Panc1 (cell line): ENCODE measurements around the gene NDST1. TPM values are rescaled to one million over a fixed set of nuclear protein-coding genes. Genes with fewer than 3 reads are reported as not detected.

ENCODE experiments used
- ATAC-seq: fragments of 200-7000 bp; cut with Tn5 transposase; 2 replicates; pipeline ENCODE4 v1.9.1; 2020; ENCODE audit warnings: mild to moderate bottlenecking, moderate library complexity
- BruUV-seq: library from RNA; stranded (reverse); fragments of 400-500 nt; replicated peaks from 2 replicates; lab custom pipeline; 2021; lab: Mats Ljungman, UMichigan
- CTCF ChIA-PET: fragments of 300-600 bp; sonication (Branson Sonifier 250); formaldehyde crosslinking; loops from one replicate; lab custom pipeline; 2022; ENCODE audit warnings: antibody characterized with exemption; lab: Charles Lee
- POLR2A ChIA-PET: fragments of 300-600 bp; sonication (Branson Sonifier 250); formaldehyde crosslinking; loops from one replicate; lab custom pipeline; 2022; ENCODE audit warnings: antibody characterized with exemption; lab: Charles Lee
- DNase-seq: peaks from one replicate; pipeline ENCODE4 v3.0.0-alpha.2; 2010; ENCODE audit warnings: low read depth, low spot score
- H3K27ac ChIP-seq: 2 replicates; pipeline ENCODE4 v1.5.1; 2011; ENCODE audit warnings: mild to moderate bottlenecking, low read length, inconsistent platforms
- H3K27me3 ChIP-seq: fragments of 200-500 bp; sonication (Bioruptor generic); 2 replicates; pipeline ENCODE4 v1.6.0; 2014; ENCODE audit warnings: low read length, inconsistent platforms; ENCODE audit not compliant: control insufficient read depth, insufficient read depth
- H3K36me3 ChIP-seq: fragments of 200-500 bp; sonication (Bioruptor generic); 2 replicates; pipeline ENCODE4 v1.5.1; 2014; ENCODE audit warnings: inconsistent platforms, mild to moderate bottlenecking, low read length, moderate library complexity; ENCODE audit not compliant: control insufficient read depth, insufficient read depth
- H3K4me1 ChIP-seq: 2 replicates; pipeline ENCODE4 v1.5.1; 2011; ENCODE audit warnings: inconsistent platforms, mild to moderate bottlenecking, low read length, moderate library complexity; ENCODE audit not compliant: control insufficient read depth, insufficient read depth
- H3K4me3 ChIP-seq, 2 experiments: 2 replicates each; pipeline ENCODE4 v1.5.1; 2011 to 2012; ENCODE audit warnings: low read depth in 2 of 2, low read length in 2 of 2, mild to moderate bottlenecking in 2 of 2, inconsistent platforms in 1 of 2, moderate library complexity in 1 of 2
- H3K9me3 ChIP-seq: fragments of 200-500 bp; sonication (Bioruptor generic); 2 replicates; pipeline ENCODE4 v1.5.1; 2014; ENCODE audit warnings: low read depth, mild to moderate bottlenecking, inconsistent platforms, low read length, moderate library complexity; ENCODE audit not compliant: control insufficient read depth, insufficient read depth
- CTCF ChIP-seq: fragments of 450-650 bp; IDR thresholded peaks from 2 replicates; pipeline ENCODE4 v1.5.1; 2017; ENCODE audit warnings: mild to moderate bottlenecking
- POLR2AphosphoS5 ChIP-seq: IDR thresholded peaks from 2 replicates; pipeline ENCODE4 v1.6.1; 2012; ENCODE audit warnings: mild to moderate bottlenecking, low read depth, low read length, moderate library complexity
- REST ChIP-seq, 2 experiments: IDR thresholded peaks; 2 replicates each; pipeline ENCODE4 v1.6.1; 2011 to 2012; ENCODE audit warnings: low read depth in 2 of 2, control low read depth in 1 of 2, low read length in 1 of 2, mild to moderate bottlenecking in 1 of 2, moderate library complexity in 1 of 2; ENCODE audit not compliant: insufficient read depth in 1 of 2
- SIN3A ChIP-seq: IDR thresholded peaks from 2 replicates; pipeline ENCODE4 v1.6.1; 2012; ENCODE audit warnings: low read depth, mild to moderate bottlenecking, low read length, moderate library complexity, borderline replicate concordance; ENCODE audit not compliant: insufficient read depth
- TCF7L2 ChIP-seq: IDR thresholded peaks from 2 replicates; pipeline ENCODE4 v1.6.1; 2011; ENCODE audit warnings: mild to moderate bottlenecking, low read depth, low read length, inconsistent platforms
- in situ Hi-C: cut with HindIII; loops from 2 replicates; pipeline ENCODE4 v1.10.0; 2016; ENCODE audit warnings: low sequenced_read_pairs, low pct_unique_long_range_greater_than_20kb
- intact Hi-C: fragments of 100-400 bp; cut with micrococcal nuclease; formaldehyde crosslinking; loops from one replicate; pipeline ENCODE4 v1.10.0; 2022; ENCODE audit not compliant: unreplicated experiment
- total RNA-seq: library from RNA; stranded (reverse); gene quantifications from one replicate; pipeline ENCODE4 v1.2.1, GENCODE V29; 2021; ENCODE audit not compliant: unreplicated experiment

The NDST1 gene
- total RNA-seq, 1 experiment from 2014 or later: 142 TPM

- intact Hi-C loops: no loop called here
- no peak for ATAC-seq
- CTCF ChIA-PET: no interaction called here
- H3K36me3 ChIP-seq: no peaks in the 10 kb centered on the region
- no peak for DNase-seq
- H3K27me3 ChIP-seq: no peaks in the 10 kb centered on the region
- no peak overlapping the region for H3K4me3 ChIP-seq
- no peaks in the 10 kb centered on the region for H3K9me3 ChIP-seq
- peak overlapping the region; percentile 37; the same call in 1 of the 2 replicates for H3K27ac ChIP-seq
- no TSS peak for BruUV-seq
- peaks cover 8% of the 10 kb centered on the region for H3K4me1 ChIP-seq
- POLR2A ChIA-PET: no interaction called here
- TF ChIP-seq TCF7L2: no peak
- no peak for TF ChIP-seq SIN3A
- TF ChIP-seq CTCF: no peak
- no peak for TF ChIP-seq POLR2AphosphoS5
- no peak for TF ChIP-seq REST (IDR thresholded peaks at IDR 0.05; ENCODE audit: insufficient read depth in 1 of 2, low read depth in 2 of 2, low read length in 1 of 2)
- in situ Hi-C loops: no loop called here
Observed at GRCh38 chr5:150481708-150481965, 26.3 kb upstream of the NDST1 start.

- ChIA-PET CTCF (no interaction called here), POLR2A (no interaction called here)
- peak overlapping the region; percentile 37; the same call in 1 of the 2 replicates for H3K27ac ChIP-seq
- no peak overlapping the region for H3K4me3 ChIP-seq
- no TSS peak for BruUV-seq
- H3K36me3 ChIP-seq: no peaks in the 10 kb centered on the region
- no peak for DNase-seq
- no peak for ATAC-seq
- no peaks in the 10 kb centered on the region for H3K9me3 ChIP-seq
- peaks cover 8% of the 10 kb centered on the region for H3K4me1 ChIP-seq
- intact Hi-C loops: no loop called here
- H3K27me3 ChIP-seq: no peaks in the 10 kb centered on the region
- in situ Hi-C loops: no loop called here
- TF ChIP-seq REST (IDR thresholded peaks at IDR 0.05; ENCODE audit: insufficient read depth in 1 of 2, low read depth in 2 of 2, low read length in 1 of 2) (no peak), CTCF (no peak), SIN3A (no peak), TCF7L2 (no peak), POLR2AphosphoS5 (no peak)
Observed at GRCh38 chr5:150481972-150482406, 25.9 kb upstream of the NDST1 start.
